Left ventricle myocardium superior (tissue), 1 donor: Measurements from ENCODE around the gene PGM1. TPM values are rescaled to one million over a fixed set of nuclear protein-coding genes. Genes with fewer than 3 reads are reported as not detected.

ENCODE experiments used
- ATAC-seq: fragments of 200-7000 bp; cut with Tn5 transposase; one replicate; pipeline ENCODE4 v1.9.1; 2020; ENCODE audit warnings: mild to moderate bottlenecking, moderate library complexity
- DNase-seq: peaks from one replicate; pipeline ENCODE4 v3.0.0-alpha.2; 2020
- intact Hi-C: fragments of 100-400 bp; cut with micrococcal nuclease; formaldehyde crosslinking; loops from one replicate; pipeline ENCODE4 v1.11.0; 2022
- total RNA-seq: library from RNA; stranded (reverse); fragmentation: NEBNext Ultra II Directional; extraction: Animal tissue kit (Norgen Biotek cat#: 25700); gene quantifications from one replicate; pipeline ENCODE4 v1.2.1, GENCODE V29; 2021
- donor health status: DM: no; HTN: yes; CAD: no; lungs with severe emphysema.

The PGM1 gene
- total RNA-seq, 1 donor from 2014 or later = 329 TPM

- DNase-seq (no peak), ATAC-seq (no peak)
- intact Hi-C loops = no loop called here
Observed at GRCh38 chr1:63653976-63654375, 60.8 kb downstream of the PGM1 start.

- DNase-seq (no peak), ATAC-seq (no peak)
- intact Hi-C loops = no loop called here
Observed at GRCh38 chr1:63659448-63659847, 66.2 kb downstream of the PGM1 start.

GRCh38 chr1:63662056-63662836 is 69.0 kb downstream of the PGM1 start:
- peak; percentile 52 for DNase-seq

GRCh38 chr1:63662841-63663240 is 69.6 kb downstream of the PGM1 start:
- intact Hi-C loops = no loop called here
- no peak for ATAC-seq
- DNase-seq = no peak

More at GRCh38 chr1:63662056-63662836, 69.0 kb downstream of the PGM1 start:
- intact Hi-C loops = no loop called here
- ATAC-seq = peak; percentile 63

- DNase-seq (no peak), ATAC-seq (no peak)
- intact Hi-C loops = no loop called here
Observed at GRCh38 chr1:63663301-63663700, 70.1 kb downstream of the PGM1 start.

DNA sequence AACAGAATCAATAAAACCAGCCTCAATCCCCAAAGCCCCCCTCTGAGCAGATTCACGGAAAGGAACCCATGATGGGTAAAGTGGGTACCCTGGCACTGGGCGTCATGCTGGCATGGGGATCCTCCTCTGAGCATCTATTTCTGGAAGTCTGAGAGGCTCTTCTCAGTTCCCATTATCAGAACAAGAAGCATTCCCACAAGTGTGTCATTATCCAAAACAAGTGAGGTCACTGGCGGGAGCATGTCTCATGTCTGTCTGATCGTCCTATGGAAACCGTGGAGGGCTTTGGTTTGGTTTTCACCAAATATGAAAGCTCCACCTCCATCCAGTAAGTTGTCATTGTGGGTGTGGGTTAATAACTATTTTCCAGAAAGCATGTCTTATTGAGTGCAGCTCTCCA is 70.7 kb downstream of the PGM1 start:
- intact Hi-C loops = no loop called here
- no peak for DNase-seq
- peak; percentile 60 for ATAC-seq

DNA sequence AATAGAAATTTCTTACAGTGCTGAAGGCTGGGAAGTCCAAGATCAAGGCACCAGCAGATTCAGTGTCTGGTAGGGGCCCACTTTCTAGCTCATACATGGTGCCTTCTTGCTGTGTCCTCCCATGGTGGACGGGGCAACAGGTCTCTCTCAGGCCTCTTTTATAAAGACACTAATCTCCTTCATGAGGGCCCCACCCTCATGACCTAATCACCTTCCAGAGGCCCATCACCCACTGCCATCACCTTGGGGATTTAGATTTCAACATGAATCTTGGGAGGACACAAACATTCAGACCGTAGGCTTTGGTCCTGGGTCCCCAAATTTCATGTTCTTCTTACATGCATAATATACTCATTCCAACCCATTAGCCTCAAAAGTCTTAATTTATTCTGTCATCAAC is 71.5 kb downstream of the PGM1 start:
- intact Hi-C loops = no loop called here
- DNase-seq = no peak
- ATAC-seq = no peak

- intact Hi-C loops = no loop called here
- no peak for DNase-seq
- no peak for ATAC-seq
Observed at GRCh38 chr1:63665410-63665809, 72.2 kb downstream of the PGM1 start.

GRCh38 chr1:63665824-63666223 is 72.6 kb downstream of the PGM1 start:
- intact Hi-C loops = no loop called here
- ATAC-seq (no peak), DNase-seq (no peak)

GRCh38 chr1:63668298-63668697 is 75.1 kb downstream of the PGM1 start:
- ATAC-seq (no peak), DNase-seq (no peak)
- intact Hi-C loops = no loop called here

DNA sequence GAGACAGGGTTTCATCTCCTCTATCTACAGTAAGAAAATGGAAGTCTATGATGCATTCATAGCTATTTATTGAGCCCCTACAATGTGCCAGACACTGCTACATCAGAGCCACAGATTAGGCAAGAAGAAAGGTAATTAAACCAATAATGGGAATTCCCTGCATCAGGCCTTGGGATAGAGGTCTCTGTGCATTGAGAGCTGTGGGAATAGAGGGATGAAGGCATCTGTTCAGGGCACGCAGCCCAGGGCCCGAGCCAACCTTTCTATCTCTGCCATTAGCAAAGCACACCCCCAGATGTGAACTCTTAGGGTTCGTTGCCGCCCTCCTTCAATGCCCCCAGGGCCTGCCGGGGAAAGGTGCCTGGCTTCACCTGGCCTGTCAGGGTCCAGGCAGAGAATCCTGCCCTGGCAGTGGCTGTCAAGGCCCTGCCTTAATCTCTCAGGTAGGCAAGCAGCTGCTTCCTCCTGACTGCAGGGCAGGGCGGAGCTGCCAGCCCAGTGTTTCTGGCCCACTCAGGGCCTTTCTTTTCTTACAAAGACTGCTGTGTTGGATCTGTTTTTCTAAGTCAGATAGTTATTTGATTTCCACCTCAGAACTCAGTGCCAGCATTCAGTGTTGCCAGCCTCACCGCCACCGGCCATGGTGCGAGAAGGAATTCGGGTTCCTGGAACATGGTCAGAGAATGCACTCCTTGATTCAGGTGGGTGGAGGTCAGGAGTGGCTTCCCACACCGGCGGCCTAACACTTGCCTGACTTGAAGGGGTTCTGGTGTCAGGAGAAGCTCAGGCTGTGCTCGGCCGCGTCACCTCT is 76.1 kb downstream of the PGM1 start:
- DNase-seq = no peak
- no peak for ATAC-seq
- intact Hi-C loops = no loop called here

DNA sequence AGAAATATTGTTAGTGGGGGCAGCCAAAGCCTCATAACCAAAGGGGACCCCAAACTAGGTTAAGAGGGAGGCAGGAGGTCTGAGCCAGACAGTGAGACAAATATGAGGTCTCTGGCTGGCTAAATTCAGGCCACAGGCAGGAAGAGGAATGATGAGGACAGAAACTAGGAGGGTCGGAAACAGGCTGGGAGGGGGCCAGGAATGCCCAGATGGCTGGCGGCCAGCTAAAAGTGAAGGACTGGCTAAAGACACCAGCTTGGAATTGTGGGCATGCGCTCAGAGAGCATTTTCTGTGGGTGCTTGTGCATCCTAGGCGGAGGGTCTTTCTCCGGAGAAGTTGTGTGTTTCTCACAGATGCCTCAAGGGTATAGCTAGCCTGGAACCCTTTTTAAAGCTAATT is 77.0 kb downstream of the PGM1 start:
- no peak for ATAC-seq
- intact Hi-C loops = no loop called here
- no peak for DNase-seq

DNA sequence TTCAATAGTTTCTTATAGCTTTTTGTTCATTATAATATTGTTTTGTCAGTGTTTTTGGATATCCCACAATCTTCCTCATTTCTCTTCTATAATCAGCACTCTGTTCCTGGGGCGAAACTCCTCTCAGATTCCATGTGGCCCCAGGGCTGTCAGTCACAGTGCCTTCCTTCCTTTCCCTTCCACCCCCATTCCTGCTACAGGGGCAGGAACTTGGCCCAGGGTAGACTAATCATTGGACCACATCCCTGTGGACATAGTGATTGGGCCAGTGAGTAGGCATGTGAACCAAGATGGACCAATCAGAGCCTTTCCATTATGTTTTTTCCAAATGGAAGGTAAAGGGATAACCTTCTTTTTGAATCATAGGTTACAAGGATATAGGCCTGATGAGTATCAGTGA is 78.3 kb downstream of the PGM1 start:
- intact Hi-C loops = no loop called here
- ATAC-seq = no peak
- DNase-seq = no peak

GRCh38 chr1:63674238-63674864 is 81.1 kb downstream of the PGM1 start:
- DNase-seq = peak; percentile 75
- intact Hi-C loops = no loop called here
- ATAC-seq = peak; percentile 93

DNA sequence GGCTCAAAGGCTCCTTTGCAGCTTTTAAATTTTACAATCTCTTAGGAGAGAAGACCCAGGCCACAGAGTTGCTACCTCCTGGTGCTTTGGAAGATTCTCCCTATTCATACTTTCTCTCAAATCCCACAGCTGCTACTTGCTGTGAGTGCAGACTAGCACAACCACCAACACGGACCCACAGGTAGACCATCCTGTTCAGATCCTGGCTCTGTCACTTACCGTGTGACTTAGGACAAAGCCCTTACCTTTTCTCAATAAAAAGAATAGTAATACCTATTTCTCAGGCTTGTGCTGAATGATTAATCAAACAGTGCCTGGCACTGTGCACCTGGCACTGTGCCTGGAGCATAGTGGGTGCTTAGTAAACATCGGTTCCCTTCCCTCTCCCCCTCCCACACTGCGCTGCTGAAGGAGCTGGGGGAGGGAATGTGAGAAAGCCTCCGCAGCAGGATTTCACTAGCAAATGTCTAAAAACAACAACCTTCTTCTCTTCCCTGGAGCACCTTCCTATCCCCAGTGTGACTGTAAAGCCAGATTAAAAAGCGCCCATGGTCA is 81.7 kb downstream of the PGM1 start:
- intact Hi-C loops = loop anchor here (5.0 kb wide), 1 partner anchor 572 kb away; no protein-coding TSS in a partner anchor
- peak; percentile 14 for ATAC-seq
- no peak for DNase-seq

DNA sequence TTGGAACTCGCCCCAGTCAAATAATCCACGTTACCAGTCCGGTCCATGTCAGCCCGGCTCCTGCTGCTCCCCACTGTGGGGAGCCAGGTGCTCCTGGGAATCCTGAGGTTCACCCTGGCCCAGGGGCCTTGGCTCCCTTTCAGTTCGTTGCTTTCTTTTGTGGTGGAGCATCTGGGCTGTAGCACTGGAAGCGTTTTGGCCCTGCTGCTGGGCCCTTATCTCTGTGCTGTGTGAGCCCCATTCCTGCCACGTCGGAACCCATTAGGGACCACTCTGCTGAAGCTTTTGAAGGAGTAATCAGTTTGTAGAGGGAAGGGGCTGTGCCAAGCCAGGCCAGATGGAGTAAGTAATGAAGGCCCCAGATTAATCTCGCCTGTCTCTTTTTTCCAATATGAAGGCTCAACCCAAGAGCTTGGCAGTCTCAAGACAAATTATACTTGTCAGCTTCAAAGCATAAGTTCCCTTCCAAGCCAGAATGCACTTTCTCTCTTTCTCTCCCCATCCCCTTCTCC is 82.3 kb downstream of the PGM1 start:
- intact Hi-C loops = loop anchor here (5.0 kb wide), 1 partner anchor 572 kb away; no protein-coding TSS in a partner anchor
- DNase-seq (peak; percentile 55), ATAC-seq (peak; percentile 68)

- DNase-seq = no peak
- intact Hi-C loops = loop anchor here (5.0 kb wide), 1 partner anchor 570 kb away; no protein-coding TSS in a partner anchor
- ATAC-seq = no peak
Observed at GRCh38 chr1:63677497-63677896, 84.3 kb downstream of the PGM1 start.

GRCh38 chr1:63678200-63678599 is 85.0 kb downstream of the PGM1 start:
- intact Hi-C loops = loop anchor here (5.0 kb wide), 1 partner anchor 569 kb away; no protein-coding TSS in a partner anchor
- DNase-seq (no peak), ATAC-seq (no peak)

GRCh38 chr1:63679076-63679475 is 85.9 kb downstream of the PGM1 start:
- intact Hi-C loops = loop anchor here (5.0 kb wide), 1 partner anchor 568 kb away; no protein-coding TSS in a partner anchor

More at GRCh38 chr1:63679076-63679475, 85.9 kb downstream of the PGM1 start:
- DNase-seq (no peak), ATAC-seq (no peak)
